Neutrophil (primary cell): Measurements from ENCODE around the gene OVCA2.

Experiments used
- H3K27ac ChIP-seq: fragments of 200-600 bp; sonication (generic); 2 replicates; pipeline ENCODE4 v1.5.1; 2016; ENCODE audit warnings: mild to moderate bottlenecking, moderate library complexity
- H3K27me3 ChIP-seq: fragments of 200-600 bp; sonication (generic); 2 replicates; pipeline ENCODE4 v1.6.0; 2016; ENCODE audit warnings: mild to moderate bottlenecking
- H3K36me3 ChIP-seq: fragments of 200-600 bp; sonication (generic); 2 replicates; pipeline ENCODE4 v1.5.1; 2017
- H3K4me1 ChIP-seq, 2 experiments: fragments of 200-600 bp in 1 of 2; sonication (generic) in 1 of 2; 1 replicate in 1 of 2; 2 replicates in 1 of 2; pipeline versions ENCODE4 v1.5.1 to v1.6.1; 2013 to 2016; ENCODE audit warnings: low read depth in 1 of 2, low read length in 1 of 2, mild to moderate bottlenecking in 1 of 2, moderate library complexity in 1 of 2; ENCODE audit not compliant: control insufficient read depth in 1 of 2, insufficient read depth in 1 of 2
- H3K4me3 ChIP-seq, 2 experiments: fragments of 200-600 bp in 1 of 2; sonication (generic) in 1 of 2; 1 replicate in 1 of 2; 2 replicates in 1 of 2; pipeline ENCODE4 v1.5.1; 2013 to 2016; ENCODE audit warnings: low read depth in 1 of 2, low read length in 1 of 2, mild to moderate bottlenecking in 1 of 2, moderate library complexity in 1 of 2
- H3K9me3 ChIP-seq: fragments of 200-600 bp; sonication (generic); 2 replicates; pipeline ENCODE4 v1.5.1; 2016
- CTCF ChIP-seq: fragments of 200-600 bp; sonication (generic); IDR thresholded peaks from 2 replicates; pipeline ENCODE4 v1.5.1; 2016; ENCODE audit warnings: antibody characterized with exemption

Gene OVCA2

GRCh38 chr17:2063261-2064146 lies 21.7 kb downstream of the OVCA2 start:
- no peaks in the 10 kb centered on the region for H3K9me3 ChIP-seq
- peaks cover 61% of the 10 kb centered on the region for H3K36me3 ChIP-seq
- H3K27ac ChIP-seq: no peak overlapping the region
- H3K4me3 ChIP-seq: no peak overlapping the region
- H3K27me3 ChIP-seq: peaks cover 2% of the 10 kb centered on the region
- TF ChIP-seq CTCF: no peak
- H3K4me1 ChIP-seq: peaks cover 21 to 27% of the 10 kb centered on the region in 2 experiments

- Histone ChIP-seq H3K27ac (no peak overlapping the region), H3K36me3 (peaks cover 65% of the 10 kb centered on the region), H3K4me3 (no peak overlapping the region), H3K9me3 (no peaks in the 10 kb centered on the region), H3K4me1 (peaks cover 21 to 22% of the 10 kb centered on the region in 2 experiments), H3K27me3 (no peaks in the 10 kb centered on the region)
- TF ChIP-seq CTCF: no peak
Observed at GRCh38 chr17:2064147-2064489, 22.3 kb downstream of the OVCA2 start.

- Histone ChIP-seq H3K36me3 (peaks cover 65% of the 10 kb centered on the region), H3K27ac (no peak overlapping the region), H3K9me3 (no peaks in the 10 kb centered on the region), H3K27me3 (no peaks in the 10 kb centered on the region), H3K4me1 (peaks cover 17 to 18% of the 10 kb centered on the region in 2 experiments), H3K4me3 (no peak overlapping the region)
- TF ChIP-seq CTCF: no peak
Observed at GRCh38 chr17:2064520-2064971, 22.7 kb downstream of the OVCA2 start.

- Histone ChIP-seq H3K9me3 (no peaks in the 10 kb centered on the region), H3K4me3 (no peak overlapping the region), H3K4me1 (peaks cover 11% of the 10 kb centered on the region in 2 experiments), H3K27ac (no peak overlapping the region), H3K36me3 (peaks cover 65% of the 10 kb centered on the region), H3K27me3 (no peaks in the 10 kb centered on the region)
- no peak for TF ChIP-seq CTCF
Observed at GRCh38 chr17:2064980-2065785, 23.4 kb downstream of the OVCA2 start.

GRCh38 chr17:2065949-2066400 lies 24.2 kb downstream of the OVCA2 start:
- no peak overlapping the region for H3K27ac ChIP-seq
- H3K36me3 ChIP-seq: peaks cover 65% of the 10 kb centered on the region
- no peak overlapping the region for H3K4me3 ChIP-seq
- peaks cover 8 to 9% of the 10 kb centered on the region in 2 experiments for H3K4me1 ChIP-seq
- no peaks in the 10 kb centered on the region for H3K27me3 ChIP-seq
- TF ChIP-seq CTCF: no peak
- H3K9me3 ChIP-seq: no peaks in the 10 kb centered on the region
